GM12891 (cell line): Measurements from ENCODE around the gene CSAD.

Experiments
- DNase-seq: peaks from one replicate; pipeline ENCODE4 v3.0.0; 2011; ENCODE audit warnings: low spot score; ENCODE audit not compliant: insufficient read length
- FAIRE-seq: peaks from 2 replicates; lab custom pipeline; 2011; peaks lifted over from hg19 to GRCh38; lab: Jason Lieb, UNC
- PAX5 ChIP-seq: IDR thresholded peaks from 2 replicates; pipeline ENCODE4 v1.6.1; 2011; ENCODE audit warnings: low read length, moderate library complexity, mild to moderate bottlenecking; ENCODE audit not compliant: insufficient read depth, severe bottlenecking
- POLR2A ChIP-seq: IDR thresholded peaks from 2 replicates; pipeline ENCODE4 v1.6.1; 2011; ENCODE audit warnings: low read depth, low read length, control low read depth
- POLR2AphosphoS5 ChIP-seq: IDR thresholded peaks from 2 replicates; pipeline ENCODE4 v1.6.1; 2011; ENCODE audit warnings: low read depth, low read length, control low read depth
- POU2F2 ChIP-seq: IDR thresholded peaks from 2 replicates; pipeline ENCODE4 v1.6.1; 2011; ENCODE audit warnings: low read depth, mild to moderate bottlenecking, control low read depth, low read length, moderate library complexity
- SPI1 ChIP-seq: IDR thresholded peaks from 2 replicates; pipeline ENCODE4 v1.6.1; 2011; ENCODE audit warnings: low read depth, low read length, control low read depth
- TAF1 ChIP-seq: IDR thresholded peaks from 2 replicates; pipeline ENCODE4 v1.6.1; 2011; ENCODE audit warnings: low read depth, low read length, control low read depth

CSAD gene

DNA sequence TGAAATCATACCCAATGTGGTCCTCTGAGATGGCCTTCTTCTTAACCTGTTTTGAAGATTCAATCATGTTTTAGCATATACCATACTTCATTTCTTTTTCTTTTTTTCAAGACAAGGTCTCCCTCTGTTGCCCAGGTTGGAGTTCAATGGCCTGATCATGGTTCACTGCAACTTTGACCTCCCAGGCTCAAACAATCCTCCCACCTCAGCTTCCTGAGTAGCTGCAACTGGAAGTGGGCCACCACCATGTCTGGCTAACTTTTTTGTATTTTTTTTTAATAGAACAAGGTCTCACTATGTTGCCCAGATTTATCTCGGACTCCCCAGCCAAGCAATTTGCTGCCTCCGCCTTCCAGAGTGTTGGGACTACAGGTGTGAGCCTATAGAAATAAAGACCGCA, 47.0 kb downstream of the CSAD start:
- TF ChIP-seq PAX5, result no peak
- no peak for TF ChIP-seq SPI1
- no peak for TF ChIP-seq TAF1
- no peak for TF ChIP-seq POU2F2
- no peak for TF ChIP-seq POLR2AphosphoS5
- no peak for TF ChIP-seq POLR2A
- no peak for DNase-seq
- no peak for FAIRE-seq

DNA sequence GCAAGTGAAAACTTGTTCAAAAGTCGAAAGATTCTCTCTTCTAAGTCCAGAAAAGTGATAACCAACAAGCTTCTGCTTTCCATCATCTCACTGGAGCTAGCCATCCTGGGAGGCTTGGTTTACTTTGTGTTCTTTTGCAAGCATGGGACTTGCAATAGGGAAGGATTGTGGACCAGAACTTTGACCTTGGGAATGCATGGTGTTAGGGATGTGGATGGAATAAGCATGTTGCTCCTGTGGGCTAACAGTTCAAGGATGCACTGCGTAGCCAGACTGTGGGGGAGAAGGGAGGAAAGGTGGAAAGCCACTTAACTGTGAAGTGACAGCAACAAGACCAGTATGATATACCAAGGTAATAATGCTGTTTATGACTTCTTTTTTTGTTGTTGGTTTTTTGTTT, 48.9 kb downstream of the CSAD start:
- DNase-seq (no peak), FAIRE-seq (no peak)
- no peak for TF ChIP-seq SPI1
- TF ChIP-seq PAX5, result no peak

DNA sequence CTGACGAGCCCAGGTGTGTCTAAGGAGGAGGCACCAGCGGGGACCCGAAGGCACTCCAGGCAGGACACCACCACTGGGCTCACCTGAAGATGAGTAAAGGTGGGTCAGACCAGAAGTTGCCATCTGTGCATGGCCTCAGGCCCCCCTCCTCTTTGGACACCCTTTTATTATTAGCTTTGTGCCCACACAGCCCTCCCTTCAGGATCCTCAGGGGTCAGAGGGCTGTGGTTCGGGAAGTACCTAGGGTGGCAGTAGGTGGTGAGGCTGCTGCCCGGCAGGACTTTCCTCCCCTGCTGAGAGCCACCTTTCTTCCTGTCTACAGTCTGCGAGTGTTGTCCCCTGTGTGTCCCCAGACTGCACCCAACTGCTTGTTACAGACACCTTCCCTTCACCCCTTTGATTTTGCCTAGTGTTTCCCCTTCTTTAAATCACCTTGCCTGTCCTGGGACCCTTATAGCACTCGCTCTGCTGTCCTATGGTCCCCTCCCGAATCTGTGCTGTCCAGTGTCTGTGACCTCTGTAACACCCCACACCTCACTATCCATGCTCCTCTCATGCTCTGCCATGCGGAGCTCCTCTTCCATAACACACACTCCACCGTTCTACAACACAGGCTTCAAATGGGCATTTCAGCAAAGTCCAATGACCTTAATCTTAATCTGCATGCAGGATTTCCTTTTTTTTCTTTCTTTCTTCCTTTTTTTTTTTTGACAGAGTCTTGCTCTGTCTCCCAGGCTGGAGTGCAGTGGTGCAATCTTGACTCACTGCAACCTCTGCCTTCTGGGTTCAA, 51.8 kb downstream of the CSAD start:
- TF ChIP-seq SPI1, result no peak
- TF ChIP-seq PAX5, result no peak
- TF ChIP-seq TAF1, result no peak
- no peak for TF ChIP-seq POU2F2
- TF ChIP-seq POLR2AphosphoS5, result no peak
- TF ChIP-seq POLR2A, result no peak
- no peak for FAIRE-seq
- DNase-seq, result no peak

DNA sequence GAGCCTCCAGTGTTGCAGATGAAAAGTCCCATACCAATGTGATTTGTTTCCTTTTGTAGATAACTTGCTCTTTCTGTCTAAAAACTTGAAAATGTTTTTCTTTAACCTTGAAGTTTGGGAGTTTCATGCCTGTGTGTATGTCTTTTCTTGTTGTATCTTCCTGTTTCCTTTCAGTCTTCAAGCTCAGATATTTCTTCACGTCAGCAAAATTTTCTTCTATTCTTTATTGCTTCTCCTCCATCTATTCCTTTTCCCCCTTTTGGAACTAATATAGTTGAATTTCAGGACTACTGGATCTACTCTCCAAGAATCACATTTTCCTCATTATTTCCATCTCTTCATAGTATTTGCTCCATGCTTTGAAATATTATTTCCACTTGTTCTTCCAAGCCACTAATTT, 53.6 kb downstream of the CSAD start:
- FAIRE-seq, result no peak
- no peak for TF ChIP-seq SPI1
- no peak for TF ChIP-seq POLR2A
- TF ChIP-seq POU2F2, result no peak
- no peak for TF ChIP-seq POLR2AphosphoS5
- TF ChIP-seq TAF1, result no peak
- TF ChIP-seq PAX5, result no peak

DNA sequence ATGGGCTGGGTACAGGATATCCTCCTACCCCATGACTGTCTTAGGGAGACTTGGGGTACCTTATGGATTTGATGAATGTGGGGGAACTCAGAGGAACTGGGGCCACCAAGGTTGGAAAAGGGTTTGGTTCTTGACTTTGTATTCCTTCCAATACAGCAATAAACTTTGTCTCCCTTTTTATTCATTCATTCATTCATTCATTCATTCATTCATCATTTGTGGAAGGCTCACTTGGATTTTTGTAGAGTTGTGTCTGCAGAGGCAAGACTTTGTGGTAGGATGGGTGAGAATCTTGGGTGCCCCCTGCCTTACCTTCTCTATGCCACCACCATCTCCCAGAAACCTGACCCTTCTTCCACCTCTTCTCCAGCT, 56.4 kb downstream of the CSAD start:
- TF ChIP-seq TAF1, result no peak
- no peak for TF ChIP-seq POLR2A
- TF ChIP-seq POU2F2, result no peak
- no peak for TF ChIP-seq POLR2AphosphoS5
- FAIRE-seq, result no peak

More for the DNA sequence above, 53.6 kb downstream of the CSAD start:
- DNase-seq, result no peak

DNA sequence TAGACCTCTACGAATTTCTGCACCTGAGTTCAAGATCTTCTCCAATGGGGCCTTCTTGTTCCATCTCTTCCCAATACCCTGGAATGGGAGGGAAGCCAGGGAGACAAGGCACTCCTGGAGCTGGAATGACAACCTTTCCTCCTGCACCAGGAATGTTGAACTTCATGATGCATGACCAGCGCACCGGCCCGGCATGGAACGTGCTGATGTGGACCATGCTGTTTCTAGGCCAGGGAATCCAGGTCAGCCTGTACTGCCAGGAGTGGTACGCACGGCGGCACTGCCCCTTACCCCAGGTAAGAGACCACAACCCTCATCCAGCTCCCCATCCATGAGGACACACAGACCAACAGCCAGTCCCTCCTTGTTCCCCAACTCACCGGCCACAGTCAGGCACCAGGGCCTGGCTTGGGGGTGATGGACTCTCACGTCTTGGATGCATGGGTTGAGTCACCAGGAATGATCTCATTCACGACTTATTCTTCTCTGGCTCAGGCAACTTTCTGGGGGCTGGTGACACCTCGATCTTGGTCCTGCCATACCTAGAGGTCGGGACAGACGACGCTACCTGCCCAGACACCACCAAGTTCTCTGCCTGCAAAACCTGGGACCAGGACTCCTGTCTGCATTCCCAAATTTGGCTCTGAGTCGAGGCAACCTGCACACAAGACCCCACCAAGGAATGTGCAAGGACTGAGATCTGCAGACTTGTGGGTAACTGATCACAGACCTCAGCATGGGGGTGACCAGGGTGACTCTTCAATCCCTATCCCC, 57.0 kb downstream of the CSAD start:
- TF ChIP-seq POLR2AphosphoS5, result no peak
- no peak for TF ChIP-seq POU2F2
- TF ChIP-seq PAX5, result no peak
- TF ChIP-seq POLR2A, result no peak
- no peak for TF ChIP-seq TAF1
- no peak for TF ChIP-seq SPI1
- FAIRE-seq, result no peak
- DNase-seq, result no peak

More for the DNA sequence above, 56.4 kb downstream of the CSAD start:
- no peak for DNase-seq

DNA sequence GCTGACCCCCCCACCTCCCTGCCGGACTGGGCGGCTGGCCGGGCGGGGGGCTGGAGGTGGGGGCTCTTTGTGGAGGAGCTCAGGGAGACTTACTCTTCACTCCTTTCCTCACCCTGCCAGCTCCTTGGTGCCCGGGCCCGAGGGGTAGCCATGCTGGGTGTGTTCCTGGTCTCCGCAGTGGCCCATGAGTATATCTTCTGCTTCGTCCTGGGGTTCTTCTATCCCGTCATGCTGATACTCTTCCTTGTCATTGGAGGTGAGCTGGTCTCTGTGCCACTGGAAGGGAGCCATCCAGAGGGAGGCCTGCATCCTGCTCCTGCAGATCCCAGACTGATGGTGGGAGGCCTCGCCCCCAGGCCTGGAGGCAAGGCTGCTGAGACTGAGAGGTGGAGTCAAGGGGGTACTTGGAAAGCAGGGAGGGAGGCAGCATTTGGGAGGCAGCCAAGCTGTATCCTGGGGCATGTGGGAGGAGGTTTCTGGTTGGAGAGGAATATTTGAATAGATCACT, 57.7 kb downstream of the CSAD start:
- FAIRE-seq, result no peak
- no peak for TF ChIP-seq PAX5
- TF ChIP-seq POU2F2, result no peak
- TF ChIP-seq SPI1, result no peak
- no peak for TF ChIP-seq TAF1
- TF ChIP-seq POLR2AphosphoS5, result no peak
- no peak for TF ChIP-seq POLR2A
- DNase-seq, result no peak

DNA sequence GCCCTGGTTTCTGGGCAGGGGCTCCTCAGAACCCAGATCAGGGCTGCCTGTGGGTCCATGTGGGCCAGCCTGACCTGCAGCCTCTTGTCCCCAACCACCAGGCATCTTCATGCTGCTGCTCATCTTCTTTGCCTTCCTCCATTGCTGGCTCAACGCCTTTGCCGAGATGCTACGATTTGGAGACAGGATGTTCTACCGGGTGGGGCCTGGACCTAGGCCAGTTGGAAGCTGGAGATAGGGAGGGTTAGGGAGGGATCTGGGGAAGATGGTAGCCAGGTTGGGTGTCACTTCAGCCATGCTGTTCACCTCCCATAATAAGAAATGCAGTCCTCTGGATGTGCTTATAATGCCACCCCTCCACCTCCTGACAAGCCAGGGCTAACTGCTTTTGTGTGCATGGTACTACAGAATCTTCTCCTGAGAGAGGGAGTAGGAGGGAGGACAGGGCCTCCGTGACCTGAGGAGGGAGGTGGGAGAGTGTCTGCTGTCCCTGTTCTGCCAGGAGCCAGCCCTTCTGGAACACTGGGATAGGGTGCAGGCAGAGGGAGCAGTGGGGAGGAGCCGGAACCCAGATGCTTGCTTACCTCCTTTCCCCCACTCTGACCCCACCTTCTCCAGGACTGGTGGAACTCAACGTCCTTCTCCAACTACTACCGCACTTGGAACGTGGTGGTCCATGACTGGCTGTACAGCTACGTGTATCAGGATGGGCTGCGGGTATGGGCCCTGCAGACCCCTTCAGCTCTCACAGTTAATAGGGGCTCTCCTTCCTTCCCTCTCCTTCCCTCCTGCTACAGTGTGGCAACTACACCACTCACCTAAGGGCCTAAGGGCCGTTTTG, 59.8 kb downstream of the CSAD start:
- TF ChIP-seq TAF1 (no peak), SPI1 (no peak), POLR2AphosphoS5 (no peak), POLR2A (no peak), PAX5 (no peak)
- DNase-seq (no peak), FAIRE-seq (no peak)

DNA sequence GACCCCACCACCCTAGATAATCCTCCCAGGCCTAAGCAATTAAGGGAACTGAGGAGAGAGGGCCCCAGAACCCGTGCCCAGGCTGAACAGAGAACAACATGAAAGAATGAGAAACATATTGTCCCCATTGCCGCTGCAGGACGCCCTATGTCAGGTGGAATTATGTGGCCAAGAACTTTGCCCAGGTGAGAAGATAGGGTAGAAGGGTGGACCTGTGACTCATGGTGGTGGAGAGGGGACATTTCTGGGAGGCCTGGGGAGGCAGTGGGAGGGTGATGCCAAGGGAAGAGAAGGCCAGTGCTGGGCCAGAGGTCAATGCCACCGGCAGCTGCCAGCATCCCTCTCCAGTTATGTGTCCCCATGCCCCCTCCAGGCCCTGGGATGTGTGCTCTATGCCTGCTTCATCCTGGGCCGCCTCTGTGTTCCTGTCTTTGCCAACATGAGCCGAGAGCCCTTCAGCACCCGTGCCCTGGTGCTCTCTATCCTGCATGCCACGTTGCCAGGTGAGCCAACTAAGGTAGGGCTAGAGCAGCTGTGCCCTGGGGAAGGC, 61.9 kb downstream of the CSAD start:
- FAIRE-seq (no peak), DNase-seq (no peak)
- TF ChIP-seq TAF1, result no peak
- TF ChIP-seq POLR2AphosphoS5, result no peak
- no peak for TF ChIP-seq PAX5
- no peak for TF ChIP-seq POLR2A
- TF ChIP-seq SPI1, result no peak
- no peak for TF ChIP-seq POU2F2
